ENCODE measurements around the gene SSH2.
"Not testable (repeated sequence)": the region's sequence is repeated elsewhere in the genome, so short reads cannot be mapped to it uniquely, and the experiment has no call there.

- not testable (repeated sequence) for TF ChIP-seq CTCF (IDR thresholded peaks at IDR 0.05 in 4 of 5, conservative IDR thresholded peaks at IDR 0.05 in 1 of 5); POLR2A (IDR thresholded peaks at IDR 0.05)
Observed at GRCh38 chr17:29857105-29857504, 72.9 kb downstream of the SSH2 start.
